Peyer's patch (tissue), 4 donors: ENCODE results near the gene PSG11. TPM values are rescaled to one million over a fixed set of nuclear protein-coding genes. Genes with fewer than 3 reads are reported as not detected.

Experiments used
- DNase-seq, 3 donors: peaks; one replicate each; pipeline ENCODE4 v3.0.0-alpha.2; 2017 to 2019
- H3K27ac ChIP-seq, 4 donors: fragments of 200-600 bp; sonication (generic); one replicate each; pipeline ENCODE4 v1.5.1; 2016 to 2019
- H3K27me3 ChIP-seq, 2 donors: fragments of 200-600 bp; sonication (generic); one replicate each; pipeline ENCODE4 v1.5.1; 2019
- H3K36me3 ChIP-seq, 3 donors: fragments of 200-600 bp; sonication (generic); one replicate each; pipeline ENCODE4 v1.5.1; 2016 to 2019
- H3K4me1 ChIP-seq, 4 donors: fragments of 200-600 bp; sonication (generic); one replicate each; pipeline ENCODE4 v1.5.1; 2016 to 2019
- H3K4me3 ChIP-seq, 4 donors: fragments of 200-600 bp; sonication (generic); 1 replicate in 3 of 4; 2 replicates in 1 of 4; pipeline ENCODE4 v1.5.1; 2016 to 2019; ENCODE audit warnings: mild to moderate bottlenecking in 1 of 4
- H3K9me3 ChIP-seq, 4 donors: fragments of 200-600 bp; sonication (generic); one replicate each; pipeline ENCODE4 v1.5.1; 2016 to 2019; ENCODE audit warnings: mild to moderate bottlenecking in 1 of 4
- POLR2A ChIP-seq, 2 donors: fragments of 450-650 bp; IDR thresholded peaks; one replicate each; pipeline ENCODE4 v1.5.1; 2017; ENCODE audit warnings: antibody characterized with exemption in 2 of 2, mild to moderate bottlenecking in 2 of 2, moderate library complexity in 2 of 2
- total RNA-seq, 4 donors: library from RNA; depleted of rRNA; stranded (reverse); fragments of >200 nt; gene quantifications; one replicate each; pipeline ENCODE4 v1.1.0, GENCODE V29; 2016
- TF ChIP-seq, protein P1 (sequence below), 6 experiments: fragments of 450-650 bp in 4 of 6; fragments of 200-600 bp in 2 of 6; sonication (generic) in 1 of 6; IDR thresholded peaks; one replicate each; pipeline ENCODE4 v1.5.1; 2017 to 2019; ENCODE audit warnings: antibody characterized with exemption in 6 of 6, mild to moderate bottlenecking in 3 of 6, moderate library complexity in 1 of 6

The PSG11 gene
- total RNA-seq, 4 donors from 2014 or later, result not detected

DNA sequence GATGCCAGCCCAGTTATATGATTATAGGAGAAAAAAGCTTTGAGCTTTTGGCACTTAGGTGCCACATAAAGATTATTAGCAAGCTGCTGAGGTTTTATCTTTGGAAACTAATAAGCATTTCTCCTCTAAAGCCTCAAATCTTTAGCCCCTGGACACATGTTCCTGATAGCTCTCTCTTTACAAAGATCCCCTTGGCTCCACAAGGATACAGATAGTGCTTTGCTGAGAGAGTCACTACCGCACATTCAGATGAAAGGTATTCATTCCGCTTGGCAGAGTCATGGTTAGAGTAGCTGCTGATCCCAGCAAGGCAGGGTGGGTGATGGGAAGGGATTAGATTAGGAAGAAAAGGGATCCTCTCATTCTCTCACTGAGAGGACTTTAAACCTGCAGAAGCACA, 61.1 kb downstream of the PSG11 start:
- Histone ChIP-seq H3K9me3 (no peaks in the 10 kb centered on the region), H3K4me1 (no peaks in the 10 kb centered on the region), H3K4me3 (no peak overlapping the region), H3K36me3 (no peaks in the 10 kb centered on the region), H3K27ac (no peak overlapping the region), H3K27me3 (no peaks in the 10 kb centered on the region)
- TF ChIP-seq, protein P1, sequence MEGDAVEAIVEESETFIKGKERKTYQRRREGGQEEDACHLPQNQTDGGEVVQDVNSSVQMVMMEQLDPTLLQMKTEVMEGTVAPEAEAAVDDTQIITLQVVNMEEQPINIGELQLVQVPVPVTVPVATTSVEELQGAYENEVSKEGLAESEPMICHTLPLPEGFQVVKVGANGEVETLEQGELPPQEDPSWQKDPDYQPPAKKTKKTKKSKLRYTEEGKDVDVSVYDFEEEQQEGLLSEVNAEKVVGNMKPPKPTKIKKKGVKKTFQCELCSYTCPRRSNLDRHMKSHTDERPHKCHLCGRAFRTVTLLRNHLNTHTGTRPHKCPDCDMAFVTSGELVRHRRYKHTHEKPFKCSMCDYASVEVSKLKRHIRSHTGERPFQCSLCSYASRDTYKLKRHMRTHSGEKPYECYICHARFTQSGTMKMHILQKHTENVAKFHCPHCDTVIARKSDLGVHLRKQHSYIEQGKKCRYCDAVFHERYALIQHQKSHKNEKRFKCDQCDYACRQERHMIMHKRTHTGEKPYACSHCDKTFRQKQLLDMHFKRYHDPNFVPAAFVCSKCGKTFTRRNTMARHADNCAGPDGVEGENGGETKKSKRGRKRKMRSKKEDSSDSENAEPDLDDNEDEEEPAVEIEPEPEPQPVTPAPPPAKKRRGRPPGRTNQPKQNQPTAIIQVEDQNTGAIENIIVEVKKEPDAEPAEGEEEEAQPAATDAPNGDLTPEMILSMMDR (IDR thresholded peaks at IDR 0.05), result no peak
- no peak for TF ChIP-seq POLR2A (IDR thresholded peaks at IDR 0.05)
- no peak for DNase-seq

DNA sequence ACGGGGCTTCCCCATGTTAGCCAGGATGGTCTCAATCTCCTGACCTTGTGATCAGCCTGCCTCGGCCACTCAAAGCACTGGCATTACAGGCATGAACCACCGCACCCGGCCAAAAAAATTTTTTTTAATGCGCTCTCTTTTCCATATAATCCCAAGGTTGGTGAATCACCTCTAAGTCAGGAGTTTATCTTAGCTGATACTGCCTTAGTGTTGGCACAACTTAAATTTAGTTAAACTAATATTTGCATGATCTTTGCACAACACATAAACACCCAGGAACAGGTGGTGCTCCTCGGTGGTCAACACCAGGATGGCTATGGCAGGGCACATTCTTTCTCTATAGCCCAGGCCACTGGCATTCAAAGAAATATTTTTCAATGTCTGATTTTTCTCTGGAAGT, 65.2 kb downstream of the PSG11 start:
- no peaks in the 10 kb centered on the region for H3K27me3 ChIP-seq
- no peak for TF ChIP-seq POLR2A (IDR thresholded peaks at IDR 0.05)
- TF ChIP-seq, protein P1 (IDR thresholded peaks at IDR 0.05), result no peak

More for the DNA sequence above, 65.2 kb downstream of the PSG11 start:
- H3K4me1 ChIP-seq, result no peaks in the 10 kb centered on the region
- H3K4me3 ChIP-seq, result no peak overlapping the region
- no peaks in the 10 kb centered on the region for H3K36me3 ChIP-seq
- H3K9me3 ChIP-seq, result no peaks in the 10 kb centered on the region
- H3K27ac ChIP-seq, result no peak overlapping the region
- DNase-seq, result no peak

Other genes with a start within 250 kb of the PSG11 start
- not detected for gene PSG1, start 146.8 kb downstream of the PSG11 start, total RNA-seq
- gene PSG6, start 108.6 kb downstream of the PSG11 start, total RNA-seq, result not detected
- gene PSG7, start 89.3 kb downstream of the PSG11 start, total RNA-seq, result not detected
- not detected for gene PSG2, start 56.2 kb upstream of the PSG11 start, total RNA-seq
- gene PSG5, start 160.1 kb upstream of the PSG11 start, total RNA-seq, result not detected
- not detected for gene PSG4, start 179.2 kb upstream of the PSG11 start, total RNA-seq
- not detected for gene PSG9, start 243.1 kb upstream of the PSG11 start, total RNA-seq